HG02943 (cell line): ENCODE measurements around the gene DIPK1B.
"Not testable (repeated sequence)": the region's sequence is repeated elsewhere in the genome, so short reads cannot be mapped to it uniquely, and the experiment has no call there.

Experiments used
- ATAC-seq: cut with Tn5 transposase; IDR thresholded peaks from one replicate; pipeline ENCODE4 v1.9.1; 2021; ENCODE audit warnings: mild to moderate bottlenecking, low read depth, moderate library complexity; ENCODE audit not compliant: unreplicated experiment

DIPK1B gene

DNA sequence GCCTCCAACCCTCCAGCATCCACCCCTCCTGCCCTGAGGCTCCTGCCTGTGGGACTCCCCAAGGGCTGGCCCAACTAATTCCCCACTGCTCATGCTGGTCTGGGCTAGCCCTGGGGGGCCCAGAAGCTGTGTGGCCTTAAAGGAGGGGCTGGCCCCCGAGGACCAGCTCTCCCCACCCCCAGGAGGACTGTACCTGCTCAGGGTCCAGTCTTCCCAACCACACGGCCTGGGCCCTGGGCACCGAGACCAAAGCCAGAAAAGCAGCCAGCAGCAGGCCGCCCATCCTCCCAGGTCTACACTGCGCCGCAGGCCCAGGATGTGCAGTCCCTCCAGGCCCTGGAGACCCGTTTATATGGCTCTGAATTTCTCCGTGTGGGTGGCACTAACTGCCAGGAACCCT, 35.8 kb downstream of the DIPK1B start, which contains the start of gene LCN6:
LCN6 (minus strand) TSS at position 325 of the 400 bp plus-strand sequence; CDS start at position 283, 42 bp downstream.
- ATAC-seq = no peak

DNA sequence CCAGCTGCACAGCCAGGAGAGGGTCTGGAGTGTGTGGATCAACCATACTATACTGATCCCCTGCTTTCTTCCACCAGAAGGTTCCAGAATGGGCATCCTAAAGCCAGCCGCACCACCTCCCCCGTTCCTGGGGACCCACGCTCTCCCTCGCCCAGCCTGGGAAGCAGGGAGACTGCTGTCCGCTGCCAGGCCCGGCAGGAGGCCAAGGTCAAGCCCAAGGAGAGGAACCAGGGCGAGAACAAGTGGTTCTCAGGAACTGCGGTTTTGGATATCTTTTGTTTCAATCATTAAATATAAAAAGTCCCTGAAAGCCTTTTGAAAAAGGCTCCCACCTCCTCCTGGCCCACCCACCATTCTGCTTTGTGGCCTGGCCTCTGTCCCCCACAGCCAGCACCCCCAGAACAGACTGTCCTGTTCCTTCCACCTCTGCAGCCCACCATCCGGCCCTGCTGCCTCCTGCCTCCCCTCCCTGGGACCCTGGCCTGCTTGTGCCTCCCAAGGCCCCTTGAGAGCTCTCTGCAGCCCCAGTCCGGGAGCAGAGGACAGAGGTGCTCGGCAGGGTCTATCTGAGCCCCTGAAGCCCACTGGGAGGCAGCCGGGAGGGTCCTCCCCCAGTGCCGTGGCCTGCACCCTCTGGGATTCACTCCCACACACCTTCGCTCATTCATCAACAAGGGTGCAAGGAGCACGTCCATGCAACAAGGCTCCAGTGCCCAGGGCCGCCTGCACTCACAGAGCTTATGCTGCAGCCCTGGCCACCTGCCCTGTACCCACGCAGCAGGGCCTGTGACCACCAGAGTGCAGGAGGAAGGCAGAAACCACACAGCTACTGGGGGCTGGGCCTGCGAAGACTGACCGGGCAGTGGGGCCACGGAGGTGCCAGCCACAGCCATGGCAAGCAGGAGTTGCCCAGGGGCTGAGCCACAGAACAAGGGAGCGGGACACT, 36.6 kb downstream of the DIPK1B start:
- ATAC-seq = no peak

DNA sequence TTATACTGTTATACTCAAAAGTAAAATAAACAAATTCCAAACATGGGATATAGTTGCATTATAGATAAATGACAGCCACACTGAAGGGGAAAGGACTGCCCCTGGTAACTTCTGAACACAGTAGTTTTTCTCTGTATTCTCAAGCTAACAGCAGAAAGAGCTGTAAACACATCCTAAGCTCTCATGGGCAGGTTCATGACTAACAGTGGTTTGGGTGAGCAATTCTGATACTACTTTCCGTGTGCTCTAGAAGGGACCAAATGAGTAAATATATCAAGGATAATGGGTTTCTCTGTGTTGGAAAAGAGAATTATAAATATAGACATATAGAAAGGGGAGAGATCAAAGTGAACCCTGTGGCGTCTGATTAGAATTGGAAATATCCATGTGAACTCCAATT, 38.2 kb downstream of the DIPK1B start:
- no peak for ATAC-seq

DNA sequence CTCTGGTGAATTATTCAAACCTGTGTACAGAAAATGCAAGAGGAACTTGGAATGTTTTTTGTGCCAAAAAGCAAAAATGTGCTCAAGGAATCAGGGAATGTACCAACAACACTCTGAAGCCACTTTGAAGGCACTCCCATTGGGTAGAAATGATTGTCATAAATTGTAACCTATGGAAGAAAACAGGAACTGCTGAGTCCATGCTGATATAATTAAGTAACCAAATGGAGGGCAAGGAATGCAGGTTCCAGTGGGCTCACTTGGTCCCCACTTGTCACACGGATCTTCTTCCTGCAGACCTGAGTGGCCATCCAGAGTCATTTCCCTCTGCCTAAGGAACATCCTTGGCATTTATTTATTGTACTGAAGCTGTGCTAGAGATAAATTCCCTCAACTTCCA, 38.9 kb downstream of the DIPK1B start:
- no peak for ATAC-seq

DNA sequence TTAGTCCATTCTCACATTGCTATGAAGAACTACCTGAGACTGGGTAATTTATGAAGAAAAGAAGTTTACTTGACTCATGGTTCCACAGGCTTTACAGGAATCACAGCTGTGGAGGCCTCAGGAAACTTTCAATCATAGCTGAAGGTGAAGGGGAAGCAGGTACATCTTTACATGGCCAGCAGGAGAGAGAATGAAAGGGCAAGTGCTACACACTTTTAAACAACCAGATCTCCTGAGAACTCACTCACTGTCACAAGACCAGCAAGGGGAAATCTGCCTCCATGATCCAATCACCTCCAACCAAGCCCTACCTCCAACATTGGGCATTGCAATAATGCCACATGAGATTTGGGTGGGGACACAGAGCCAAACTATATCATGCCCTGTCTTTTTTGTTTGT, 39.4 kb downstream of the DIPK1B start:
- ATAC-seq = no peak

DNA sequence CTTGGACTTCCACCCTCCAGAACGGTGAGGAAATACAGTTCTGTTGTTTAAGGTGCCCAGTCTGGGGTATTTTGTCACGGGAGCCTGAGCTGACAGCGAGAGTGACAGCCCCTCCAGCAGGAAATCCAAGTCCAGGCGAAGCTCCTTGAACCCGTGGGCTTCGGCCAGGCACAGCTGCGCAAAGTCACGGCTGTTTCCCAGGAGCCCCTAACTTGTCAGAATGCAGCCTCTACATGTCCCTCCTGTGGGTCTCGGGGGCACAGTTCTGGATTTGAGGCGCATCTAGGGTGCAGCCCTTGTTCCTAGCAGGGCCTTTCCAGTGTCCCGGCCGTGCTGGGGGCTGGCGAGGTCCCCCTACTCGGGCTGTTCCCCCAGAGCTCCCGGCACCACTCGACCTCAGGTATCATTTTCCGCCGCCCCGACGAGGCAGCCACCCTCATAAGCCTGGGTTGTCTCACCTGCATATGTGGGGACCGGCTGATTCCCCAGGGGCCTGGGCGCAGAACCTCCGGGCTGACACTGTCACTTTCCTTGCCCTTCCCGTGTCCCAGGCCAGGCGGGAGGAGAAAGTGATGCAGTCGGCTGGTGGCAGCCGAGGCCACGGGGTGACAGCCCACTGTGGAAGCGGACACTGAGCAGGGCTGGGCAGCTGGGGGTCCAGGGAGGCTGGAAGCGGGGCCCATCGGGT, 41.1 kb downstream of the DIPK1B start:
- no peak for ATAC-seq

DNA sequence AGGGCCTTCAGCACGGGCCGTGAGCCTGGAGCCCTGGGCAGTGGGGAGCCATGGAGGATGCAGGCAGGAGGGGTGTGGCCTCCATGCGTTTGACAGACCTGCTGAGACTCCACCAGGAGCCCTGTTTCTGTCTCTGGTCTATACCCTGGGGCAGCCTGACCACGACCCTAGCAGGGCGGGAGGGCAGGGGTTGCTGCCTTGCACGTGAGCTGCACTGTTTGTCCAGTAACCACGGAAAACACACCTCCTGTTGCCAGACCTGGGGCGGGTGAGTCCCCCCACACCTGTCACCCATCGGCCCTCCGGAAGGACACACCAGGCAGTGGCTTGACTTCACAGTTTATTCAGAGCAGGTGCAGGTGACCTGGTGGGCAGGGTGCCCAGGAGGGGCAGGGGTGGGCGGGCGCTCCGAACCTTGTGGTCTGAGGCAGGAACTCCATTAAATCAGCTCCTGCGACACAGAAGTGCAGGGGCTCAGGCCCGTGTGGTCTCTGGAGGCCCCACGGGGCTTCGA, 41.7 kb downstream of the DIPK1B start:
- no peak for ATAC-seq

DNA sequence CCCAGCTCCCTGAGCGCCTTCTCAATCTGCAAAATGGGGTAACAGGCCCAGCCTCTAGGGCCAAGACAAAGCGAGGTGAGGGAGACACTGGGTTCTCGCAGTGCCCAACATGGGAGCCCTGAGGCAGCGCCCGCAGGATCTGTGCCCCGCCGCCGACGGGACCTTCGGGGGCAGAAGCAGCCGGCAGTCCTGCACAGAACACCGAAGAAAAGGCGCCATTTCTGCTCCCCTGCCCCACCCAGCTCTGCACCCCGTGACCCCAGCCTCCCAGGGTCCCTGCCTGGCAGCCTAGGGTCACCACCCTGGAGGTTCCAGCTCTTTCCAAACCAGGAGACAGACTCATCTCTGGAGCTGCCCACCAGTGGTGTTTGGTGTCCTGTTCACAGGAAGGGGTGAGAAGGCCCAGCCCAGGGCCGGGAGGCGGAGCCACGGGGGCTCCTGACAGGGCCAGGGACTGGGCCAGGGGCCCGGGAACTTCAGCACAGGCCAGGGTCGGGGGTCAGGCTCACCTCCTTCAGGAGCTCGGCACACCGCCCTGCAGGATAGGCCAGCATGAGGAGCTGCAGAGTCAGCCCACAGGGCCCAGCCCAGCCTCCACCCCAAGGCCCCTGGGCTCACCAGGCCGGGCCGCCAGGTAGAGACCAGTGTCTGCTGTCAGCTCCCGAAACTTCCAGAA, 42.4 kb downstream of the DIPK1B start:
- ATAC-seq = no peak

DNA sequence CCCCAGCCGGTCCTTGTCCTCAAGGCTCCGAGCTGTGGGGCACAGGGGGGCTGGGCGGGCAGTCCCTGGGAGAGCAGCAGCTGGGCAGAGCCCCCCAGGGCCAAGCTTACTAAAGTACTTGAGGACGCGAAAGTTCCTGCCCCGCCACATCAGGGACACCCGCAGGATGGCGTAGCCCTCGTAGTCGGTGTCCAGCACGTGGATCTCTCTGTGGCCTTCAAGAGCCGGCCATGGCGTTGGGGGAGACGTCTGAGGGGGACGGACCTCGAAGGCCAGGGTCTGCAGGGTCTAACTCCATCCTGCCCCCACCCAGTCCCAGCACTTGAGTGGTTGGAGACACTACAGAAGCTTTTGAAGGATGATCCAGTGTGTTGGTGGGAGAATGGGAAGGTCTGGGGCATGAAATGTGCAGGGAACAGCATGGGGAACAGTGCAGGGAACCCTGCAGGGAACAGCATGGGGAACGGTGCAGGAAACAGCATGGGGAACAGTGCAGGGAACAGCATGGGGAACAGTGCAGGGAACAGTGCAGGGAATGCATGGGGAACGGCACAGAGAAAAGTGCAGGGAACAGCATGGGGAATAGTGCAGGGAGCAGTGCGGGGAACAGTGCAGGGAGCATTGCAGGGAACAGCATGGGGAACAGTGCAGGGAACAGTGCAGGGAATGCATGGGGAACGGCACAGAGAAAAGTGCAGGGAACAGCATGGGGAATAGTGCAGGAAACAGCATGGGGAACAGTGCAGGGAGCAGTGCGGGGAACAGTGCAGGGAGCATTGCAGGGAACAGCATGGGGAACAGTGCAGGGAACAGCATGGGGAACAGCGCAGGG, 43.1 kb downstream of the DIPK1B start:
- ATAC-seq = not testable (repeated sequence)

DNA sequence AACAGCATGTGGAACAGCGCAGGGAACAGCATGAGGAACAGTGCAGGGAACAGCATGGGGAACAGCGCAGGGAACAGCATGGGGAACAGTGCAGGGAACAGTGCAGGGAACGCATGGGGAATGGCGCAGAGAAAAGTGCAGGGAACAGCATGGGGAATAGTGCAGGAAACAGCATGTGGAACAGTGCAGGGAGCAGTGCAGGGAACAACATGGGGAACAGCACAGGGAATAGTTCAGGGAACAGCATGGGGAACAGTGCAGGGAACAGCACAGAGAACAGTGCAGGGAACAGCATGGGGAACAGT, 43.7 kb downstream of the DIPK1B start:
- ATAC-seq = no peak

DNA sequence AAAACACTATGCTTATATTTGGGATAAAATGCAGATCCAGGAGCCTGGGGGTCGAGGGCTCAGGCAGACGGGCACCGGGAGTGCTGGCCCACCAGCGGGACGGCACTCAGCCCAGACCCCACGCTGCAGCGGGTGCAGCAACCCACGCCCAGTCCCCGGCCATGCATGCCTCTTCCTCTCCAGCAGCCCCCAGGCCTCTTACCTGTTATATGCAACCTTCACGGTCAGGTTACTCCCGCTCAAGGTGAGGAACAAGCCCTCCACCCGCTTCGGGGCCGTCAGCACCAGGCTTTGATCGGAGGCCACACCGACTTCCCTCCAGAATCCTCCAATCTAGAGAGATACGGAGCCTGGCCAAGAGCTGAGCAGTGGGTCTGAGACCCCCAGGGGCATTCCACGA, 44.5 kb downstream of the DIPK1B start:
- ATAC-seq = no peak

DNA sequence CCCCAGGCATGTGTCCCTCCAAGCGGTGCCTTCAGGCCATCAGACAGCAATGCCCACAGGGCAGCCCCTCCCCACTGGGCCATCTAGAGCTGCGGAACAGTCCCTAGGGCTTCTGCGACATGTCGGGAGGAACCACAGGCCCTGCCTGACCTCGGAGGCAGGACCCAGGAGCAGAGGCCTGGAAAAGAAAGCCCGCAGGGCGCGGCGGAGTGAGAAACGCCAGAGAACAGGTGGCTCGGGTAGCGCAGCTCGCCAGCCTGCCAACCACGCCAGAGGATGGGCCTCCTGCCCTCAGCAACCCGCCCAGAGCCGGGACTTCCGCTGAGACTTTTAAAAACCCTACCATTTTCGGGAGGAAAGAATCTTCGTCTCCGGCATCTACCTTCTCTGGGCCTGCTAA, 45.0 kb downstream of the DIPK1B start:
- no peak for ATAC-seq

DNA sequence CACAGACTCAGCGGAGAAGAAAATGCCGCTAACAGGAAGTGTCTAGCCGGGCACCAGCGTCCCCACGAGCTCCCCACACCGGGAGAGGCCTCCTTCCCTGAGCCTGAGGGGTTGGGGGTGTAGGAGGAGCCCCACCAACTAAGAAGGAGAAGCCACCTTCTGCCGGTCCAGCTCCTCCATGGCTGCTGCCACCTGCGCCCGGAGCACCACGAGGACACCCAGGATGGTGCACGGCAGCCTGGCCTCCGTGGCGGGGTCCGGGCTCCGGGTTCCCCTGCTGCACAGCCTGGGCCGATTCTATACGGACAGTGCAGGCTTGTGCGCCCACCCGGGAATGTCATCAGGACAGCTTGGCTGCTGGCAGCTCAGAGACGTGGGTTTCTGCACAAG, 45.4 kb downstream of the DIPK1B start:
- no peak for ATAC-seq

DNA sequence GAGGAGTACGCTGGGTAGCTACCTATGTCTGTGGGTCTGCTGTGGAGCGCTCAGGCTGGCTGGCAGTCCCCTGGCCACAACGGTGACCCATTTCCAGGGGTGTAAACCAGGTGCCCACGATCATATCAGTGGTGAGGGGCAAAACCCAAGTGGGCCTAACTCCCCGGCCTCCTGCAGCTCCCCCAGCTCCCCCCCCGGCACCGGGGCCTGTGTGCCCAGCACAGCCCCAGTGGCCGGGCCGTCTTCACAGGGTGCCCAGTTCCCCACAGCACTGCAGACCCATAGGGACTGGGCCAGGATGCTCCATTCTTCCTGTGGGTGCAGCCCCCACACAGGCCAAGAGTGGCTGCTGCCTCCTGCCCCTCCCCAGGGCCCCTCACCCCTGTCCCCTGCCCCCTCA, 46.6 kb downstream of the DIPK1B start:
- no peak for ATAC-seq

DNA sequence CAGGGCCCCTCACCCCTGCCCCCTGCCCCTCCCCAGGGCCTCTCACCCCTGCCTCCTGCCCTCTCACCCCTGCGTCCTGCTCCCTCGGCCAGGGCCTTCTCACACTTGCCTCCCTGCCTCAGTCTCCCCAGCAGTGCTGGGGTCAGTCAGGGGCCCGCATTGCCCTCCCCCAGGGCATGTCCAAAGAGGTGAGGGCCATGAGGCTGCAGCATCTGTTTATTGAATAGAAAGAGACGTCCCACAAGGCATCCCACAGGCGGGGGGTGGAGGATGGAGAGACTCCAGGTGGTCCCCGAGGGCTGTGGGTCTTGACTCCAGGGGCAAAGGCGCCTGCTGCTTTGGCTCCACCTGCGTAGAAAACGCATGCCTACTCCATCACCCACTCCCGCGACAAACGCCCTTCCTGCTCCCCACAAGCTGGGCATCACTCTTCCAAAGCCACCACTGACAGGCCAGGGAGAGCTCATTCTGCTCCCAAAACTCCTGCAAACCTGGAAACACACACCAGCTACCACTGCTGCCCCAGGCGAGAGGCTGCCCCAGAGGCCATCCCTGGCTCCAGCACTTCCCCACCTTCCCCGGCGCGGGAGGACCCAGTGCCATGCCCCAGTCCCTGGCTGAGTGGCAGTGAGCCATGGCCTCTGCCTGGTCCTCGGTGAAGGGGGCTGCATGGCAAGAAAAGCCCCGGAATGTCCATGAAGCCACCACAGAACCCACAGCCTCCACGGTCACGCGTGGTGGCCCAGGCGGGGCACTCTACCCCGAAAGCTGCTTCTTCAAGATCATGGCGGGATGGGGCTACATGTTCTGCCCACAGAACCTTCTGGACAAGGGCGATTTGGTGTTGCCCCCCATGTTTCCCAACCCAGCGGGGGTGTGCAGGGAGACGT, 47.3 kb downstream of the DIPK1B start:
- ATAC-seq = no peak

DNA sequence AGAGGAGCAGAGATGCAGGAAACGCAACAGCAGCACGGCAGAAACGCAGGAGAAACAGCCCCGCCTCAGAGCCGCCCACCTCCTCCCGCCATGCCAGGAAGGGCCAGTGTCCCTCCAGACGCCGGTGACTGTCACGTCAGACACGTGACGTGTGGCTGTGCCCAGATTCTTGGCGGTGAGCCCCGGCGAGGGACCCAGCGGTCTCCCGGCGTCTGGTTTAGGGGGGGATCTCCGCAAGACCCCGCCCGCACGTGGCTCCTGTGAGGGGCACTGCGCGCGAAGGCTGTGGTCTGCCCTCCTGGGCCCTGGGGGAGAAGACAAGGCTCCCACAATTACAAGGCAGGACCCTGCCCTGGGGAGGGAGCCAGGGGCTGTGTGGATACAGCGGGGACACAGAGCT, 48.1 kb downstream of the DIPK1B start:
- ATAC-seq = no peak

DNA sequence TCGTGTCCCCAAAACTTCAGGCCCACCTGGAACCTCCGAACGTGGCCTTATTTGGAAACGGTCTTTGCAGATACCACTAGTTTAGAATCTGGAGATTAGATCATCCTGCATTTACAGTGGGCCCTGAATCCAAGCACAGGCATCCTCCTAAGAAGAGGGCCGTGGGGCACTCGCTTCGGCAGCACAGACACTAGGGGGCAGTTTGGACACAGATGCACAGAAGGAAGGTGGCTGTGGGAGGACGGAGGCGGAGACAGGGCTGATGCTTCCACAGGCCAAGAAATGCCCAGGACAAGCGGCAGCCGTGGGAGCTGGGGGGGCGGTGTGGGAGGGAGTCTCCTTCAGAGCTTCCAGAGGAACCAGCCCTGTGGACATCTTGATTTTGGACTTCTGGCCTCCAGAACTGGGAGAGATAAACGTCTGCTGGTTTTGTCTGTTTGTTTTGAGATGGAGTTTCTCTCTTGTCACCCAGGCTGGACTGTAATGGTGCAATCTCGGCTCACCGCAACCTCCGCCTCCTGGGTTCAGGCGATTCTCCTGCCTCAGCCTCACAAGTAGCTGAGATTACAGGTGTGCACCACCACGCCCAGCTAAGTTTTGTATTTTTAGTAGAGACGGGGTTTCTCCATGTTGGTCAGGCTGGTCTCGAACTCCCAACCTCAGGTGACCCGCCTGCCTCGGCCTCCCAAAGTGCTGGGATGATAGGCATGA, 48.6 kb downstream of the DIPK1B start:
- not testable (repeated sequence) for ATAC-seq

DNA sequence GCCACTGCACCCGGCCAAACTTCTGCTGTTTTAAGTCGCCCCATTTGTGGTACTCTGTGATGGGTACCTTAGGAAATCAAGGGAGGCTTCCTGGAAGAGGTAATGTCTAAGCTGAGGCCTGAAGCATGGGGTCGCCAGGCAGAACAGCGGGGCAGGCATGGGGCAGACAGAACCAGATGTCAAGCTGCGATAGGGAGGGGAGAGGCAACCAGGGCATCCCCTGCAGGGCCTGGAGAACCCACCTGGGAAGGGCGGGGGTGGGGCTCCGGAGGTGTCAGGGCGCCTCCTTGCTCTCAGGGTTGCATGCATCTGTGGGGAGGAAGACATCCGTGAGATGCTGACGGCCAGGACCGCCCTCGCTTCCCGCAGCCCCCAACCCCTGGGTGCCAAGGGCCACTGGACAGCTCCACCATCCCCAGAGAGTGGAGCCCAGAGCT, 49.2 kb downstream of the DIPK1B start:
- no peak for ATAC-seq
